DMS79 treated with DMSO at 0.1 percent for 48 hours (cell line): Measurements from ENCODE around the gene KLF11.
A peak's percentile ranks its signal among the peaks of the same experiment; 100 is the strongest.
"Not testable (repeated sequence)": the region's sequence is repeated elsewhere in the genome, so short reads cannot be mapped to it uniquely, and the experiment has no call there.

Experiments used
- DNase-seq: peaks from one replicate; lab custom pipeline; 2025; lab: John Stamatoyannopoulos, UW

The KLF11 gene

DNA sequence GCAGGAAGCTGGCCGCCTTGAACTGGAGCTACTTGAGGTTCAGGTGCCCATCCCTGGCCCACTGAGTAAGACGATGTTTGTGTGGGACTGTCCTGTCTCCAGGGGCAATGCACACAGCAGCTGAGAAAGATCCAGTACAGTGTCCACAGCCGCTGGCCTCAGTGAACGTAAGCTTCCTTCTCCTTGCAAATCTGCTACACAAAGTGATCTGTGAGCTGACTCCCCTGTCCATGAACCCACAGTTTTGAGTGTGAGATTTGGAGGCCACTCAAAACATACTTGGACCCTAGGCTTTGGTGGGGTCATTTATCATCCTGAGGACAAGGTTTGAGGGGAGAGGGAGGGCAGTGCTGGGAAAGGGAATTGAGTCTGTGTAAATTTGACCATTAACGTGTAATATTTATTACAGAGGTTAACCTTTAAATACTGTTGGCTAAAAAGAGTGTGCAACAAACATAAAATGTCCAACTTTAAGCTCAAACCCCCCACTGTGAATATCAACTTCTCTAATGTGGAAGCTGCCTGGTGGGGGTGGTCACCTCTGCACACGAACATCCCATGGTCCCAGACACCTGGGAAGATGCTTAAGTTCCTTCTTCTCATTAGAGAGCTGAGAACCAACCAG, 41.8 kb downstream of the KLF11 start:
- no peak for DNase-seq

DNA sequence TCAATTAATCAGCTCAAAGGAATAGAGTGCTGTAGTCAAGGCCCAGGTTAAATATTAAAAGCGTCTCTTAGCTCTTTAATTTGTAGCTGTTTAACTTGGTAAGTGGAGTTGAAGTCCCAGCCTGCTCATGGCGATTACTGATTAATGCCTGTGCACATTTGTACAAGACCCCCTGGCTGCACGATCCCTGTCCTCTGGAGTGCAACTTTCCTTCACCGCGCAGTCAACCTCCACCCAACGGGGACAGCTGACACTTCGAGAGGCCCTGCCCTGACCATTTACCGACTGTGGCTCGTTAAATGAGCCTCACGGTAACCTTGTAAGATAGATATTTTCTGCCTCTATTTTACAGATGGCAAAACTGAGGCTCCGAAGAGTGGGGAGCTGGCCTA, 42.3 kb downstream of the KLF11 start:
- no peak for DNase-seq

DNA sequence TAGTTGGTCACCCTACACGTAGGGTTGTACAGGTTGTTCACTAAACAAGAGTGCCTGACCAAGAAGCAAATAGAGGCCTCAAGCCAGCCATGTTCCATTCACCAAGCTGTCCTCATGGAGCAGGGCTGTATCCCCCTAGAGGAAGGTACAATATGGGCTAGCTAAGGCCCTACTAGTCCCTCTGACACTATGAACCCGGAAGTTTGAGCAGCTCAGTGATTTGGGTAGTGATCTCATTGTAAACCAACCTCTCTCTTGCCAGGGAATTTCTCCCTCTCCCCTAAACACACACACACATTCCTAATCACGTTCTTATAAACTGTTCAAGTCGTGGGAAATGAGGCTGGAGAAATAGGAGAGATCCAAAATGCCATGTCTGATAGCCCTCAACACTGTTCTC, 43.6 kb downstream of the KLF11 start:
- no peak for DNase-seq

DNA sequence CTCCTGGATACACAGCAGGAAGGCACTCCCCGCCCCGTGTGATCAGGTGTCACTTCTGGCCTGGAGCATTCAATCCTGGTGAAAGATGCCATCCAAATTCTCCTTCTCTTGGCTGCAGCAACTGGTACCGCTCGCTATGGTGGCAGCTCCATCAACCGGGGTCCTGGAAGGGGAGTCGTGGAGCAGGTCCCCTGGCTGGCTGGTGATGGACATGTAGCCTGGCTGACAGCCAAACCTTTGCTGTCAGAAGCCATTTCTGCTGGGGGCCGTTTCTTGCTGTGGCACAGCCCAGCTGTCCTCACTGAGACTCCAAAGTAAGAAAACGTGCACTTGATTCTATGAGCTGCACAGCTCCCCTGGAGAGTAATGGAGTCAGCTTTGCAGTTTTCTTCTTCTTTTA, 44.0 kb downstream of the KLF11 start:
- DNase-seq = peak; percentile 42

DNA sequence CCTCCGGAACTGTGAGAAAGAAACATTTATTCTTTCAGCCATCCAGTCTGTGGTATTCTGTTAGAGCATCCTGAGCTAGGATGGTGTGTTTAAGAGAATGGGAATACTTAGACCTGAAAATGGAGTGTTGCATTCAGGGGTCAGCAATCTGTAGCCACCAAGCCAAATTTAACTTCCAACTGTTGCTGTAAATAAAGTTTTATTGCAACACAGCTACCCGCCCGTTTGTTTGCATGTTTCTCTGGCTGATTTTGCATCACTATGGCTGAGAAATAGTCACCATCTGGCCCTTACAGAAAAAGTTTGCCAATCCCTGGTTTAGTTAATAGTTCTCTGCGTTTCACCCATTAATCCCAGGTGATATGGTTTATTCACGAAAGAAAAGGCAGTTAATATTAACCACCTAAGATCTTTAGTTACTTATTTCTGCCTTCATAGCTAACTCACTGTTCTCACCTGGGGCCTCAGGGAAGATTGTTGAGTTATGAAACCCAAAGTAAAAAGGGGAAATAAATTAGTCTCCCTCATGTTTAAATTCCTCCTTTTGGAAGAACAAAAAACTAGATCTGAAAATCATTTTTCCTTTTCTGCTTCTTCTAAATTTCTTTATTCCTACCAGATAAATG, 46.3 kb downstream of the KLF11 start:
- no peak for DNase-seq

DNA sequence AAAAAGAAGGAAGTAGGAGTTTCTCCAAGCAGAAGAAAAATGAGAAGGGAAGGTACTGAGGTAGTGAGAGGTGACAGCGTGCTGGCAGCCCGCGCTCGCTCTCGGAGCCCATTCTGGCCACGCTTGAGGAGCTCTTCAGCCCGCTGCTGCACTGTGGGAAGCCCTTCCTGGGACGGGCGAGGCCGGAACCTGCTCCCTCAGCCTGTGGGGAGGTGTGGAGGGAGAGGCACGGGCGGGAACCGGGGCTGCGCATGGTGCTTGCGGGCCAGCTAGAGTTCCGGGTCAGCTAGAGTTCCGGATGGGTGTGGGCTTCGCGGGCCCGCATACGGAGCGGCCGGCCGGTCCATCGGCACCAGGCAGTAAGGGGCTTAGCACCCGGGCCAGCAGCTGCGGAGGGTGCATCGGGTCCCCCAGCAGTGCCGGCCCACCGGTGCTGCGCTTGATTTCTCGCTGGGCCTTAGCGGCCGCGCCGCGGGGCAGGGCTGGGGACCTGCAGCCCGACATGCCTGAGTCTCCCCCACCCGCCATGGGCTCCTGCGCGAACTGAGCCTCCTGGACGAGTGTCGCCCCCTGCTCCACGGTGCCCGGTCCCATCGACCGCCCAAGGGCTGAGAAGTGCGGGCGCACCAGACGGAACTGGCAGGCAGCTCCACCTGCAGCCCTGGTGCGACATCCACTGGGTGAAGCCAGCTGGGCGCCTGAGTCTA, 48.0 kb downstream of the KLF11 start:
- peak; percentile 21 for DNase-seq

DNA sequence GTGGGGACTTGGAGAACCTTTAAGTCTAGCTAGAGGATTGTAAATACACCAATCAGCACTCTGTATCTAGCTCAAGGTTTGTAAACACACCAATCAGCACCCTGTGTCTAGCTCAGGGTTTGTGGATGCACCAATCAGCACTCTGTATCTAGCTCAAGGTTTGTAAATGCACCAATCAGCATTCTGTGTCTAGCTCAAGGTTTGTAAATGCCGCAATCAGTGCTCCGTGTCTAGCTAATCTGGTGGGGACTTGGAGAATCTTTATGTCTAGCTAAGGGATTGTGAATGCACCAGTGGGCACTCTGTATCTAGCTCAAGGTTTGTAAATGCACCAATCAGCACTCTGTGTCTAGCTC, 48.5 kb downstream of the KLF11 start:
- DNase-seq = not testable (repeated sequence)

DNA sequence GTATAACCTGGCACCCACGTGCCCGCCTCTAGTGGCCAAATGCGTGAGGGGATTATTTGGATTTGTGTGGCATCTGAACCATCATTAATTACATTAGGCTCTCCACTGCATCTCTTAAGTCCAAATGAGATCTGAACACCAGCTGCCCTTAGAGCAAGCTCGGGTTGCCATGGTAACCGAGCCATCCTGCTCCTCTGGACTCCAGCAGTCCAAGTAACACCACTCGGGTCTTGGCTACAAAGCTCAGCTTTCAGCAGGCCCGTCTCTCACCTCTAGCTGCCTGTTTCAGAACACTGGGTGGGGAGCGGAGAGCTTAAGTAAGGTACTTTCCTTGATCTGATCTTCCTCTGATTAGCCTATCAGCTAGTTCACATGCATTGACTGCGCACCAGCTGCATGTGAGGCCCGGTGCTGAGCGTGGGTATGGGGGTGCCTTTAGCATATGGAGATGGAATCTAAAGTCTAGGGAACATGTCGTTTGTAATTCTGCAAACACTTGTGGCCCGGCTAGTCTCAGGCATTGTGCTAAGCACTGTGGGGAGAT, 51.0 kb downstream of the KLF11 start:
- DNase-seq = no peak

DNA sequence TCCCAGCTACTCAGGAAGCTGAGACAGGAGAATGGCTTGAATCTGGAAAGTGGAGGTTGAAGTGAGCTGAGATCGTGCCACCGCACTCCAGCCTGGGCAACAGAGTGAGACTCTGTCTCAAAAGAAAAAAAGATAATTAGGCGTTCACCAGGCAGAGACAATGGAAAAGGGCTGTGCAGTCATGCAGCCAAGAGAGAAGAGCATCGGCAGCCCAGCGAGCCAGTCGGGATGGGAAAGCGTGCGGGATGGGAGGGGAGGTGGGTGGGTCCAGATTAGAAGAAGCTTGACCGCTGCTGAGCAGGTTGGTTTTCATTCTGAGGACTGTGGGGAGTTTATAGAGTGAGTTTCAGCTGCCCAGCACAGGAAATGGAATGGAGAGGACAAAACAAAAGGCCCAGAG, 51.8 kb downstream of the KLF11 start:
- DNase-seq = no peak

DNA sequence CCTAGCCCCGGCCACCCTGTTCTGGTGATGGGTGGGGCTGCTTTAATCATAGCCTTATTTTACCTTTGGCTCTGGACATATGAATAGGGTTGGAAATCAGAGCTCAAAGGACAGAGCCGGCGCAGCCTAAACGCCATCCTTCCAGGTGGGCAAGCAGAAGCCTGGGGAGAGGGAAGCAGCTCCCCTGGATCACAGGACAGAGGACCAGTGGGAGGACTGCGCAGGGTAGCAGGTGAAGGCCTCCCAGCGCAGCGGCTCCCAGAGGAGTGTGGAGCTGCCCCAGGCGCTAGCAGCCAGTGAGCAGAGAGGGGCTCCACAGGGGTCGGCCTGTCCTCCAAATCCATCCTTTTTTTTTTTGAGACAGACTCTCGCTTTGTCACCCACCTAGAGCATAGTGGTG, 53.3 kb downstream of the KLF11 start:
- DNase-seq = no peak

DNA sequence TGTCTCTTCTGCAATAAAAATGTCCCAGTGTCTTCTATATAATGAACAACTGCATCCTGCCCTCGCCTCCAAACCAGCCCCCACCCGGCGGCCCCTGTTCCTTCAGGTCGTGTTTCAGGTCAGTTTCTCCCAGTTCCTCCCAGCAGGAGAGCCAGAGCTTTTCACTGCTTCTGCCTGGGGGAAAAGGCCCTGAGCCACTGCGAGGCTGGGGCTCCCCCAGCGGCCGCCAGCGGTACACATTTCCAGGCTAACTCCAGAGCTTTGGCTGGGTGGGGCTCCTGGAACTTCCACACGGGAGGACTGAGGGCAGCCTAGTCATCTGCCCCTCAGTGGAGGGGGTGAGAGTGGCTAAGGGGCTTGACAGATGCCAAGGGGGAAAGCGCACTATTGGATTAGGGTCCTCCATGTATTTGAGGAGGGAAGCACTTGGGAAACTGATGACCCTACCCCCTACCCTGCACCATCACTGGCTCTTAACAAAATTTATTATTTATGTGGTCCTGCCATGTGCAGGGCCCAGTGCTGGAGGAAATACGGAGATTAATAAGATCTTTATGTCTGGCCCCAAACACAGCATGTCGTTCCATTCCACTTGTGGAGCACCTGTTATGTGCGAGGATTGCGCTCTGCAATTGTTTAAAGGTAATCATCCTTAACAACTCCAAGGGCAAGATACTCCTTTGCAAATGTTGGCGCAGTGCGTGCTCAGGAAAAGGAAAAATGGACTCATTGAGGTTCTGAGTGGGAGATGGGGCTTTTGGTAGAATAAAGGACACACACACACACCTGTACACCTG, 54.2 kb downstream of the KLF11 start:
- peak; percentile 58 for DNase-seq

DNA sequence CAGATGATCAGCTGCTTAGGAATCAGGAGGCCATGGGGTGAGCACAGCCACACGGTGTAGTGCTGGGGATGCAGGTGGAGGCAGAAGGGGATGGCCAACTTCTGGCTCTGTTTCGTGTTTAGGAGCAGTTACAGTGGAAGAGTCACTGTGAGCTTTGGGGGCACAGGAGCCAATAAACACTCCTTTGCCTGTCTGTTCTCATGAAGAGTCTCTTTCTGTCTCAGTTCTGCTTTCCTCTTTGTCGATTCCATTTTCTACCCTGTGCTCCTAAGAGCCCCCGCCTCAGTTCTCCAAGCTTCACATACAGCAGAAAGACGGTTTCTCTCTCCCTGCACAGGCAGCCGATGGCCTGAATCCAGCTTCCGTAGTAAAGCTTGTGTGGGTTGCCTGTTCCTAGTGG, 58.1 kb downstream of the KLF11 start:
- no peak for DNase-seq

DNA sequence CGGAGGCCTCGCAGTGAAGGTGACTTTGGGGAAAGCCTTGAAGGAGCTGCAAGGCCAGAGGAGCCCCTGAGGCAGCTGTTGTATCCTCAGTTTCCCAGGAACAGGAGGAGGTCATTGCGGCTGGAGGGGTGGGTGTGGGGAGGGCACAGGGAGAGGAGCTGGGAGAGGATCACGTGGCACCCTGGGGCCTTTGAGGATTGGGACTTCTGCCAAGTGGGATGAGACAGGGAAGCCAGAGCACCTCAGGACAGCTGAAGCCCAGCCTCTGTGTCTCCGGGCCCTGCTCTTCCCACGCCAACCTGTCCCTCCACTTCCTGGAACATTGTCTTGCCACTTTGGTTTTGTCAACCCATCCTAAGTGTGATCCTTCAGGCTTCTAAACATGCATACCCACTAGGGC, 59.8 kb downstream of the KLF11 start:
- DNase-seq = peak; percentile 7
